Transverse colon (tissue), 4 donors: Measurements from ENCODE around the gene B4GALT5.

Experiments used
- CTCF ChIP-seq, 5 experiments: fragments of 200-600 bp in 3 of 5; fragments of 450-650 bp in 2 of 5; sonication (generic) in 3 of 5; IDR thresholded peaks; 1 replicate in 2 of 5; 2 replicates in 3 of 5; pipeline ENCODE4 v1.5.1; 2016 to 2017; ENCODE audit warnings: antibody characterized with exemption in 5 of 5, inconsistent platforms in 3 of 5, mild to moderate bottlenecking in 2 of 5, moderate library complexity in 1 of 5
- EP300 ChIP-seq: sonication (generic); formaldehyde crosslinking; IDR thresholded peaks from one replicate; pipeline ENCODE4 v1.6.1; 2017; ENCODE audit warnings: antibody characterized with exemption, low read depth
- POLR2A ChIP-seq: fragments of 450-650 bp; IDR thresholded peaks from one replicate; pipeline ENCODE4 v1.6.1; 2016; ENCODE audit warnings: antibody characterized with exemption, mild to moderate bottlenecking, moderate library complexity
- POLR2AphosphoS5 ChIP-seq, 3 donors: sonication (generic); formaldehyde crosslinking; IDR thresholded peaks; one replicate each; pipeline ENCODE4 v1.6.1; 2016; ENCODE audit warnings: antibody characterized with exemption in 3 of 3

GRCh38 chr20:49616154-49617007, 97.3 kb downstream of the B4GALT5 start:
- no peak for TF ChIP-seq CTCF (IDR thresholded peaks at IDR 0.05)
- TF ChIP-seq EP300, result no peak
- TF ChIP-seq POLR2A, result no peak
- TF ChIP-seq POLR2AphosphoS5 (IDR thresholded peaks at IDR 0.05), result no peak
